ENCODE measurements around the gene KHDC4. TPM values are rescaled to one million over a fixed set of nuclear protein-coding genes. Genes with fewer than 3 reads are reported as not detected.

Gene KHDC4
- total RNA-seq, 2 experiments from 2014 or later = 56.6 to 60.8 TPM

- POLR2A ChIA-PET = interaction anchor here (1.1 kb wide), 1 partner anchor 9 kb away, joined by 3 read pairs; the partner anchor contains the start of gene KHDC4
- DNase-seq = no peak
- Histone ChIP-seq H3K4me3 (ENCODE audit: low read length) (no peak overlapping the region), H3K4me1 (ENCODE audit: insufficient read depth, low read length) (peaks cover under 1% of the 10 kb centered on the region), H3K9me3 (ENCODE audit: control insufficient read depth in 1 of 2, insufficient read depth in 1 of 2, low read length in 2 of 2) (no peaks in the 10 kb centered on the region), H3K36me3 (ENCODE audit: insufficient read depth, low read length) (peaks cover 96% of the 10 kb centered on the region), H3K27ac (ENCODE audit: low read depth in 1 of 2, low read length in 2 of 2) (no peak overlapping the region), H3K27me3 (ENCODE audit: control insufficient read depth in 1 of 2, insufficient read depth in 2 of 2, low read length in 2 of 2) (no peaks in the 10 kb centered on the region)
- intact Hi-C loops (cut with DNase I, micrococcal nuclease) = no loop called here
- no peak overlapping the region for H3K4me3 Mint-ChIP-seq
- no peak overlapping the region for H3K27ac Mint-ChIP-seq
- H3K27me3 Mint-ChIP-seq = no peaks in the 10 kb centered on the region
- H3K36me3 Mint-ChIP-seq (ENCODE audit: low read depth) = peaks cover 92% of the 10 kb centered on the region
- H3K4me1 Mint-ChIP-seq (ENCODE audit: low read depth) = peaks cover 13% of the 10 kb centered on the region
- CTCF ChIA-PET = no interaction called here
- ATAC-seq (ENCODE audit: poor library complexity) = no peak
- H3K9me3 Mint-ChIP-seq = no peaks in the 10 kb centered on the region
- no peak for TF ChIP-seq CTCF (IDR thresholded peaks at IDR 0.05)
These were observed 8.7 kb downstream of the KHDC4 start for GRCh38 chr1:155925506-155925905.

GRCh38 chr1:155920717-155921116, 13.5 kb downstream of the KHDC4 start:
- Mint-ChIP-seq H3K36me3 (ENCODE audit: low read depth) (peaks cover 84% of the 10 kb centered on the region), H3K4me1 (ENCODE audit: low read depth) (no peaks in the 10 kb centered on the region), H3K4me3 (no peak overlapping the region), H3K27me3 (no peaks in the 10 kb centered on the region), H3K9me3 (no peaks in the 10 kb centered on the region), H3K27ac (peak overlapping the region; percentile 40)
- Histone ChIP-seq H3K4me1 (ENCODE audit: insufficient read depth, low read length) (no peaks in the 10 kb centered on the region), H3K9me3 (ENCODE audit: control insufficient read depth in 1 of 2, insufficient read depth in 1 of 2, low read length in 2 of 2) (no peaks in the 10 kb centered on the region), H3K4me3 (ENCODE audit: low read length) (no peak overlapping the region), H3K36me3 (ENCODE audit: insufficient read depth, low read length) (peaks cover 95% of the 10 kb centered on the region), H3K27me3 (ENCODE audit: control insufficient read depth in 1 of 2, insufficient read depth in 2 of 2, low read length in 2 of 2) (no peaks in the 10 kb centered on the region), H3K27ac (ENCODE audit: low read depth in 1 of 2, low read length in 2 of 2) (no peak overlapping the region)
- POLR2A ChIA-PET = interaction anchor here (1.4 kb wide), 1 partner anchor 14 kb away, joined by 3 read pairs; no protein-coding TSS in a partner anchor
- intact Hi-C loops (cut with DNase I, micrococcal nuclease) = no loop called here
- ATAC-seq (ENCODE audit: poor library complexity) (no peak), DNase-seq (no peak)
- CTCF ChIA-PET = interaction anchor here (2.1 kb wide), 1 partner anchor 13 kb away, joined by 6 read pairs; the partner anchor contains the start of gene KHDC4
- no peak for TF ChIP-seq CTCF (IDR thresholded peaks at IDR 0.05)

GRCh38 chr1:155919801-155920200, 14.4 kb downstream of the KHDC4 start:
- no peaks in the 10 kb centered on the region for H3K9me3 ChIP-seq (ENCODE audit: control insufficient read depth in 1 of 2, insufficient read depth in 1 of 2, low read length in 2 of 2)
- no peak overlapping the region for H3K4me3 Mint-ChIP-seq
- no peak for DNase-seq
- H3K27ac ChIP-seq (ENCODE audit: low read depth in 1 of 2, low read length in 2 of 2) = no peak overlapping the region
- ATAC-seq (ENCODE audit: poor library complexity) = no peak
- intact Hi-C loops (cut with DNase I, micrococcal nuclease) = loop anchor here in 1 of 2 experiments (10.0 kb wide), 1 partner anchor 65 kb away; the partner anchor contains the start of genes GON4L and SYT11
- H3K36me3 ChIP-seq (ENCODE audit: insufficient read depth, low read length) = peaks cover 96% of the 10 kb centered on the region
- peaks cover 86% of the 10 kb centered on the region for H3K36me3 Mint-ChIP-seq (ENCODE audit: low read depth)
- TF ChIP-seq CTCF (IDR thresholded peaks at IDR 0.05) = no peak
- ChIA-PET CTCF (no interaction called here), POLR2A (interaction anchor here (1.4 kb wide), 1 partner anchor 15 kb away, joined by 3 read pairs; no protein-coding TSS in a partner anchor)
- no peaks in the 10 kb centered on the region for H3K27me3 ChIP-seq (ENCODE audit: control insufficient read depth in 1 of 2, insufficient read depth in 2 of 2, low read length in 2 of 2)
- H3K4me1 ChIP-seq (ENCODE audit: insufficient read depth, low read length) = no peaks in the 10 kb centered on the region
- H3K27me3 Mint-ChIP-seq = no peaks in the 10 kb centered on the region
- H3K9me3 Mint-ChIP-seq = no peaks in the 10 kb centered on the region
- no peaks in the 10 kb centered on the region for H3K4me1 Mint-ChIP-seq (ENCODE audit: low read depth)
- no peak overlapping the region for H3K4me3 ChIP-seq (ENCODE audit: low read length)
- no peak overlapping the region for H3K27ac Mint-ChIP-seq
